ENCODE data around the gene AGMO. TPM values are rescaled to one million over a fixed set of nuclear protein-coding genes. Genes with fewer than 3 reads are reported as not detected.

Gene AGMO
- total and polyA plus RNA-seq, 12 donors: 0.12 to 0.70 (median 0.40) TPM

- ATAC-seq (no peak), DNase-seq (no peak)
- Histone ChIP-seq H3K4me3 (no peak overlapping the region), H3K9me3 (peaks cover 0 to 32% (median 11%) of the 10 kb centered on the region in 11 donors), H3K36me3 (no peaks in the 10 kb centered on the region), H3K4me1 (peaks cover 0 to 6% (median 0%) of the 10 kb centered on the region in 9 donors), H3K27me3 (no peaks in the 10 kb centered on the region), H3K27ac (no peak overlapping the region)
- TF ChIP-seq CTCF (IDR thresholded peaks at IDR 0.05): no peak
- WGBS, 2 donors: 83 to 86% methylated on average over 4 of the region's 4 CpGs
- intact Hi-C loops (cut with DNase I): no loop called here
These were observed 24.5 kb upstream of the AGMO start for GRCh38 chr7:15586266-15586665.

DNA sequence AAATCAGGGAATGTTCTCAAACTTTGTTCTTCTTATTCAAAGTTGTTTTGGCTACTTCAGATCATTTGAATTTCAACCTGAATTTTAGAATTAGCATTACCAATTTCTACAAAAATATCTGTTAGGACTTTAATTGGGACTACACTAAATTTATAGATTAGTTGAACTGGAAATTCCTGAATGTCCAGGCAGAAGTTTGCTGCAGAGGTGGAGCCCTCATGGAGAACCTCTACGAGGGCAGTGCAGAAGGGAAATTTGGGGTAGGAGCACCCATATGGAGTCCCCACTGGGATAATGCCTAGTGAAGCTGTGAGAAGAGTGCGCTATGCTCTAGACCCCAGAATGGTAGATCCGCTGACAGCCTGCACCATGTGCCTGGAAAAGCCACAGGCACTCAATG, 22.8 kb upstream of the AGMO start:
- no peak for DNase-seq
- H3K27me3 ChIP-seq: no peaks in the 10 kb centered on the region
- H3K27ac ChIP-seq: no peak overlapping the region
- intact Hi-C loops (cut with DNase I): no loop called here
- H3K36me3 ChIP-seq: no peaks in the 10 kb centered on the region
- TF ChIP-seq CTCF (IDR thresholded peaks at IDR 0.05): no peak
- H3K9me3 ChIP-seq: peaks cover 0 to 31% (median 11%) of the 10 kb centered on the region in 11 donors
- 92 to 99% methylated on average over 3 of the region's 3 CpGs for WGBS, 2 donors
- no peak for ATAC-seq
- H3K4me3 ChIP-seq: no peak overlapping the region
- H3K4me1 ChIP-seq: peaks cover 0 to 16% (median 5%) of the 10 kb centered on the region in 9 donors

DNA sequence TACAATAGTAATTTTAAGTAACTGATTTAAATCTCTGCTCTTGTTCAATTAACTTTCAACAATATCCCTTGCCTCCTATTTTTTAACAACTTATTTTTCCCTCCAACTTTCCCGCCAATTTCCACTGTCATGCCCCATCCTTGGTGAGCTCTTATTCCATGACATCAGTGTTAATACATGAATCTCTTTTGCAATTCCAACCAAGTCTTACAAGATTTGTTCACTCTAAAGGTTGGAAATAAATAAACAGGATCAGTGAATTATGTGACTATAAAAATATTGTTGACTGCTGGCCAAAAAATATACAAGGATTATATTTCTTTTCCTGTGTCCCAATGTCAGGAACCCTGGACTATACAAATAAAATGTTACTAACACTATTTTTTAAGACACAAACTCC, 21.0 kb upstream of the AGMO start:
- 81 to 84% methylated on average over 1 of the region's 1 CpG for WGBS, 2 donors
- no peaks in the 10 kb centered on the region for H3K36me3 ChIP-seq
- H3K9me3 ChIP-seq: peaks cover 0 to 31% (median 11%) of the 10 kb centered on the region in 11 donors
- ATAC-seq: no peak
- H3K27me3 ChIP-seq: no peaks in the 10 kb centered on the region
- intact Hi-C loops (cut with DNase I): no loop called here
- H3K27ac ChIP-seq: no peak overlapping the region
- no peak for DNase-seq
- H3K4me1 ChIP-seq: peaks cover 0 to 16% (median 5%) of the 10 kb centered on the region in 9 donors
- TF ChIP-seq CTCF (IDR thresholded peaks at IDR 0.05): no peak
- no peak overlapping the region for H3K4me3 ChIP-seq

GRCh38 chr7:15581352-15581951, 19.6 kb upstream of the AGMO start:
- intact Hi-C loops (cut with DNase I): no loop called here
- WGBS, 2 donors: 42 to 44% methylated on average over 3 of the region's 3 CpGs
- Histone ChIP-seq H3K4me3 (no peak overlapping the region), H3K9me3 (peaks cover 0 to 27% (median 11%) of the 10 kb centered on the region in 11 donors), H3K36me3 (no peaks in the 10 kb centered on the region), H3K27me3 (no peaks in the 10 kb centered on the region), H3K27ac (peak overlapping the region in 3 of 10 donors; percentile 1 to 41 (median 29)), H3K4me1 (peaks cover 0 to 16% (median 5%) of the 10 kb centered on the region in 9 donors)
- TF ChIP-seq CTCF (IDR thresholded peaks at IDR 0.05): no peak
- no peak for DNase-seq
- ATAC-seq: peak in 1 of 8 donors; percentile 42

Data from heart right ventricle (tissue), 16 donors.